ENCODE data around the gene ITGB1. TPM values are rescaled to one million over a fixed set of nuclear protein-coding genes. Genes with fewer than 3 reads are reported as not detected.

Gene ITGB1
- total RNA-seq, 6 donors from 2014 or later = 94.3 to 492 (median 340) TPM

- Histone ChIP-seq H3K27me3 (no peaks in the 10 kb centered on the region), H3K4me3 (no peak overlapping the region), H3K27ac (no peak overlapping the region), H3K36me3 (peaks cover 6 to 62% (median 16%) of the 10 kb centered on the region in 4 donors), H3K4me1 (peaks cover 0 to 3% (median 1%) of the 10 kb centered on the region in 4 donors), H3K9me3 (no peaks in the 10 kb centered on the region)
- ATAC-seq (ENCODE audit: low FRiP score in 2 of 2) = no peak
- no peak for DNase-seq
- TF ChIP-seq POLR2AphosphoS5 (IDR thresholded peaks at IDR 0.05) (no peak), POLR2A (IDR thresholded peaks at IDR 0.05) (no peak)
These were observed 25.8 kb downstream of the ITGB1 start for GRCh38 chr10:32932225-32932729.

- ATAC-seq (ENCODE audit: low FRiP score in 2 of 2) (no peak), DNase-seq (no peak)
- H3K36me3 ChIP-seq = peaks cover 7 to 69% (median 22%) of the 10 kb centered on the region in 4 donors
- no peak overlapping the region for H3K27ac ChIP-seq
- H3K4me3 ChIP-seq = no peak overlapping the region
- WGBS, 2 donors = 57% methylated on average over 1 of the region's 1 CpG
- peaks cover 0 to 3% (median 0%) of the 10 kb centered on the region in 4 donors for H3K4me1 ChIP-seq
- no peaks in the 10 kb centered on the region for H3K27me3 ChIP-seq
- TF ChIP-seq POLR2AphosphoS5 (IDR thresholded peaks at IDR 0.05) (no peak), POLR2A (IDR thresholded peaks at IDR 0.05) (no peak), CTCF (IDR thresholded peaks at IDR 0.05) (no peak), EP300 (IDR thresholded peaks at IDR 0.05) (no peak)
- H3K9me3 ChIP-seq = no peaks in the 10 kb centered on the region
These were observed 26.4 kb downstream of the ITGB1 start for GRCh38 chr10:32931593-32931992.

- no peak overlapping the region for H3K27ac ChIP-seq
- H3K36me3 ChIP-seq = peaks cover 10 to 75% (median 32%) of the 10 kb centered on the region in 4 donors
- no peak for ATAC-seq (ENCODE audit: low FRiP score in 2 of 2)
These were observed 28.0 kb downstream of the ITGB1 start for GRCh38 chr10:32930036-32930435.

GRCh38 chr10:32929634-32930033 is 28.4 kb downstream of the ITGB1 start:
- Histone ChIP-seq H3K27me3 (no peaks in the 10 kb centered on the region), H3K9me3 (no peaks in the 10 kb centered on the region), H3K4me1 (peaks cover 0 to 3% (median 0%) of the 10 kb centered on the region in 4 donors), H3K4me3 (no peak overlapping the region), H3K27ac (no peak overlapping the region), H3K36me3 (peaks cover 10 to 75% (median 32%) of the 10 kb centered on the region in 4 donors)
- 77 to 83% methylated on average over 6 of the region's 6 CpGs for WGBS, 2 donors
- TF ChIP-seq EP300 (IDR thresholded peaks at IDR 0.05) (no peak), POLR2AphosphoS5 (IDR thresholded peaks at IDR 0.05) (no peak), POLR2A (IDR thresholded peaks at IDR 0.05) (no peak), CTCF (IDR thresholded peaks at IDR 0.05) (no peak)
- ATAC-seq (ENCODE audit: low FRiP score in 2 of 2) (no peak), DNase-seq (no peak)

More at GRCh38 chr10:32930036-32930435, 28.0 kb downstream of the ITGB1 start:
- TF ChIP-seq CTCF (IDR thresholded peaks at IDR 0.05) (no peak), POLR2A (IDR thresholded peaks at IDR 0.05) (no peak), EP300 (IDR thresholded peaks at IDR 0.05) (no peak), POLR2AphosphoS5 (IDR thresholded peaks at IDR 0.05) (no peak)
- Histone ChIP-seq H3K27me3 (no peaks in the 10 kb centered on the region), H3K4me3 (no peak overlapping the region), H3K9me3 (no peaks in the 10 kb centered on the region), H3K4me1 (peaks cover 0 to 3% (median 0%) of the 10 kb centered on the region in 4 donors)
- DNase-seq = no peak

- Histone ChIP-seq H3K27me3 (no peaks in the 10 kb centered on the region), H3K9me3 (no peaks in the 10 kb centered on the region), H3K4me1 (peaks cover 0 to 3% (median 0%) of the 10 kb centered on the region in 4 donors), H3K36me3 (peaks cover 10 to 77% (median 34%) of the 10 kb centered on the region in 4 donors), H3K4me3 (no peak overlapping the region), H3K27ac (no peak overlapping the region)
- WGBS, 2 donors = 95 to 98% methylated on average over 3 of the region's 3 CpGs
- TF ChIP-seq POLR2AphosphoS5 (IDR thresholded peaks at IDR 0.05) (no peak), EP300 (IDR thresholded peaks at IDR 0.05) (no peak)
- DNase-seq = no peak
- ATAC-seq (ENCODE audit: low FRiP score in 2 of 2) = no peak
These were observed 30.3 kb downstream of the ITGB1 start for GRCh38 chr10:32927750-32928149.

GRCh38 chr10:32923849-32924248 is 34.2 kb downstream of the ITGB1 start:
- DNase-seq (no peak), ATAC-seq (ENCODE audit: low FRiP score in 2 of 2) (no peak)
- Histone ChIP-seq H3K27ac (no peak overlapping the region), H3K4me1 (no peaks in the 10 kb centered on the region), H3K4me3 (no peak overlapping the region), H3K9me3 (no peaks in the 10 kb centered on the region), H3K27me3 (no peaks in the 10 kb centered on the region), H3K36me3 (peaks cover 16 to 95% (median 61%) of the 10 kb centered on the region in 4 donors)
- WGBS, 2 donors = 76 to 78% methylated on average over 2 of the region's 2 CpGs
- TF ChIP-seq POLR2A (IDR thresholded peaks at IDR 0.05) = no peak
- TF ChIP-seq POLR2AphosphoS5 (IDR thresholded peaks at IDR 0.05) = no peak
- no peak for TF ChIP-seq EP300 (IDR thresholded peaks at IDR 0.05)
- no peak for TF ChIP-seq CTCF (IDR thresholded peaks at IDR 0.05)
